Gastrocnemius medialis (tissue), 4 donors: ENCODE measurements around the gene CKB.

ENCODE experiments used
- POLR2A ChIP-seq, 2 donors: fragments of 450-650 bp; IDR thresholded peaks; one replicate each; pipeline ENCODE4 v1.6.1; 2017; ENCODE audit warnings: antibody characterized with exemption in 2 of 2, mild to moderate bottlenecking in 2 of 2, moderate library complexity in 2 of 2
- TF ChIP-seq, protein P1 (sequence below), 5 experiments: fragments of 450-650 bp in 3 of 5; fragments of 200-600 bp in 2 of 5; sonication (generic) in 2 of 5; IDR thresholded peaks in 4 of 5; conservative IDR thresholded peaks in 1 of 5; 1 replicate in 4 of 5; 2 replicates in 1 of 5; pipeline ENCODE4 v1.5.1; 2016 to 2019; ENCODE audit warnings: antibody characterized with exemption in 5 of 5, mild to moderate bottlenecking in 3 of 5, moderate library complexity in 3 of 5

GRCh38 chr14:103563226-103563620 lies 40.6 kb upstream of the CKB start:
- TF ChIP-seq, protein P1, sequence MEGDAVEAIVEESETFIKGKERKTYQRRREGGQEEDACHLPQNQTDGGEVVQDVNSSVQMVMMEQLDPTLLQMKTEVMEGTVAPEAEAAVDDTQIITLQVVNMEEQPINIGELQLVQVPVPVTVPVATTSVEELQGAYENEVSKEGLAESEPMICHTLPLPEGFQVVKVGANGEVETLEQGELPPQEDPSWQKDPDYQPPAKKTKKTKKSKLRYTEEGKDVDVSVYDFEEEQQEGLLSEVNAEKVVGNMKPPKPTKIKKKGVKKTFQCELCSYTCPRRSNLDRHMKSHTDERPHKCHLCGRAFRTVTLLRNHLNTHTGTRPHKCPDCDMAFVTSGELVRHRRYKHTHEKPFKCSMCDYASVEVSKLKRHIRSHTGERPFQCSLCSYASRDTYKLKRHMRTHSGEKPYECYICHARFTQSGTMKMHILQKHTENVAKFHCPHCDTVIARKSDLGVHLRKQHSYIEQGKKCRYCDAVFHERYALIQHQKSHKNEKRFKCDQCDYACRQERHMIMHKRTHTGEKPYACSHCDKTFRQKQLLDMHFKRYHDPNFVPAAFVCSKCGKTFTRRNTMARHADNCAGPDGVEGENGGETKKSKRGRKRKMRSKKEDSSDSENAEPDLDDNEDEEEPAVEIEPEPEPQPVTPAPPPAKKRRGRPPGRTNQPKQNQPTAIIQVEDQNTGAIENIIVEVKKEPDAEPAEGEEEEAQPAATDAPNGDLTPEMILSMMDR (IDR thresholded peaks at IDR 0.05 in 4 of 5, conservative IDR thresholded peaks at IDR 0.05 in 1 of 5), result no peak
- no peak for TF ChIP-seq POLR2A (IDR thresholded peaks at IDR 0.05)
